Midbrain (tissue), 1 donor: ENCODE measurements around the gene NKIRAS2.
"Not testable (repeated sequence)": the region's sequence is repeated elsewhere in the genome, so short reads cannot be mapped to it uniquely, and the experiment has no call there.

ENCODE experiments used
- DNase-seq: peaks from one replicate; lab custom pipeline; 2025; lab: John Stamatoyannopoulos, UW

Gene NKIRAS2

DNA sequence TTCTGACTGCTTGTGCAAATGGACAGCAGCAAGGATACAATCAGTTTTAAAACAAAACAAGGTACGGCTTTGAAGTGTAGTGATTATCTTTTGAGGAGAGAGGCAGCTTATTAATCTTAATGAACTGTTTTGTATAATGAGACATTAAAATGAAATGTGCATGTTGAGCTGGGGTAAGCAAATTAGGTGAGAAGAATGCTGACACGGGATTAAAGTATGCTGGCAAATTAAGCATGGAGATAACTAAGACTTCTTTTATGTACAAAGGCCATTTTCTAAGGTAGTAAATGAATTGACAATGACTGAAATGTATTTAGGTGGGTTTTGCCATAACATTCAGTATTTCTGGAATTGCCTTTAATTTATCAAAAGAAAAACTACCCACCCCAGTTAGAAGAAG, 21.4 kb upstream of the NKIRAS2 start:
- no peak for DNase-seq

DNA sequence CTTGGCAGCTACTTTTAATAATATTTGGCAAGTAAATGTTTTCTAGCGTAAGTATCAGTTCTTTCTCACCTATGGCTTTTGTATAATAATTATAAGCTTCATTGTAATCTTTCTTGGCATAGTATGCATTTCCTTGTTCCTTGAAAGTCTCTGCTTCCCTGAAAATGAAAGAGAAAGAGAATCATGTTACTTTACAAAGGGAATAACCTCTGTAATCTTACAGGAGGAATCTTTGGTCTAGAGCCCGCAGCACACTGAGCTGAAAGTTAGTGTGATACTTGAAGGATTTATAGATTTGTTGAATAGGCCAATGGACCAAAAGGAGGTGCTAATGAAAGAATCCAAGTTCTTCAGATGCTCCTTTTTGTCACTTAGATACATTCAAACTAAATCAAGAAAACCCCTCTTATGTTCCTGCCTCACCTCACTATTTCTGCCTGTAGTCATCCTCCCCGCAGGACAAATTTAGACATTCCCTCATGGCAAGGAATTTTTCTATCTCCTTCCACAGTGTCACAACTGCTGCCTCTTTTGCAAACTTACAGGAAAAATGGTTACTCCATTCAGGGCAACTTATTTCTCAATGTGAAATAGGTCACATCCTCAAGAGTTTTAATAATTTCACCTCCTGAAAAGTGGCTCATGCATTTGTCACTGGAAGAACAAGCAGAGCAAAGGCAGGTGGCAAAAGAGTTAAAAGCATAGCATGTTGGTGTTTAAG, 19.3 kb upstream of the NKIRAS2 start:
- DNase-seq: no peak

DNA sequence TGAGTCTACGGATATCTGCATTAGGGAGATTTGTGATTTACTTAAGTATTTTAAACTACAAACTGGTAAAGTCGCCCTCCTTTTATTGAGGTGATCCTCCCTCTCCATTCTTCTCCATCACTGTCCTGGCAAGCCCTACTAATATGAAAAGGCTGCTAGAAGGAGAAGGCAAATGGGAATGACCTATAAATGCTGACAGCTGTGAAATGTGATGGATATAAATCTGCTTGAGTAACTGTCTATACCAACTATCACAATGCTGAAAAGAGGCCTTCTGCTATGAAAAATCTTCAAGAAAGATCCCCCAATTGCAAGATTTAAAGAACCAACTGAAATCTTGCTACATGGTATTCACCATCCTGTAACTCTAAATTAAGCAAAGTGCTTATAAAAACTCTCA, 18.2 kb upstream of the NKIRAS2 start:
- no peak for DNase-seq

DNA sequence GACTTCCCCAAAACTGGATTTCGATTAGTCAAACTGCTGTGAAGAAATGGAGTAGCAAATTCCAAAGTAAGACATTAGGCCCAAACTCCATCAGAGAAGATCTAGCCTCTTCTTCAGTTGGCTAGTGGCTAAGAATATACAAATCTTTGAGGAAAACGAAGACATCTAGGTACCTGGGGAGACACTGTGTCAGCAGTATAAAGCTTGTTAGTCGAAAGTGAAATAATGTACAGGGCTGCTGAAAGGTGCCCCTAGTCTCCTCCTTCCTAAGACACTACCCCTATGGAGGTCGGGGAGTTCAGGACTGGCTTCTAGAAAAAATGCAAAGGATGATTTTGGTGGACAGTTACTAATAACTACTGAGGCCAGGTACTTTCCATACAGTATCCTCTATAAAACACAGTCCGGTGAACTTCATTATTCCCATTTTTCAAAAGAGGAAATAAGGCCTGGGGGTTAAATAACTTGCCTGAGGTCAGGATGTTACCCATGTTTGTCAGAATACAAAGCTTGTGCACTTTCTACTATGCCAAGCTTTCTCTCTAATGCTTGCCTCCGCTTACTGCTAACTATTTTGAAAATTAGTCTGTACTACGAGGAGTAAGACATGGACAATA, 17.6 kb upstream of the NKIRAS2 start:
- DNase-seq: no peak

DNA sequence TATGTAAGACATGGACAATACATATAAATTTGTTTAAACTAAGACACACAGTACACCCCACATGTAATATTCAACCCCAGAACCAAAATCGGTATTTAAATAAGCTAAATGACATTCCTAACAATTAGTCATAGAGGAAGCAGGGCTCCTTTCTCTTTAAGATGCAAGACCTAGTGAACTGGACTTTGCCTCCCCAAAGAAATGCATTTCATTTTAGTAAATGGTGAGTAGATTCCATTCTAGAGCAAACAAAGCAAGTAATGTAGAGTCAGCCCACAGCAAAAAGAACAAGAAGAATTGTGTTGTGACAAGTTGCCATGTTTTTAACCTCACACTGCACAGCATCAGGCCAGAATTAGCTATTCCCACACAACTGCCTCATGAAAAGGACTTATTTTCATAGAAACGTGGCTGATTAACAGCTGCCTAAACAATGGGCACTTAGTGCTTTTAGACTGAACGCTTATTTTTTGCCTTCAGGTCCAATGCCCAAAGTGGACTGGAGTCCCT, 17.0 kb upstream of the NKIRAS2 start:
- peak; percentile 38 for DNase-seq

DNA sequence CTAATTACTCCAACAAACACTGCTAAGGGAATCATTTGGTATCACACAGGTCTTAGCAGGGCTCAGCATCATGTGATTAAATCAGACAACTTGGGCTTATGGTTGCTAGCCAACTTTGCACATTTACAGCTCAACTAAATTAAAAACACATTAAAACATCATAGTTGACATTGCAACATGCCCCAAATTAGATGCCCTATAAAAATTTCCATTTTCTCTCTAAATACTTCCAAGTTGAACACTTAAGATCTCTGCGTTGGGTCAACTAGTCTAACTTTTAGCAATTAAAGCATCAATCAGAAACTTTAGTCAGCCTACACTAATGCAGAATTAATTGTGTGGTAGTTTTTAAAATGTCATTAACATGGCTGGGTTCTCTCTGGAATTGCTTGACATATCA, 14.7 kb upstream of the NKIRAS2 start:
- no peak for DNase-seq

DNA sequence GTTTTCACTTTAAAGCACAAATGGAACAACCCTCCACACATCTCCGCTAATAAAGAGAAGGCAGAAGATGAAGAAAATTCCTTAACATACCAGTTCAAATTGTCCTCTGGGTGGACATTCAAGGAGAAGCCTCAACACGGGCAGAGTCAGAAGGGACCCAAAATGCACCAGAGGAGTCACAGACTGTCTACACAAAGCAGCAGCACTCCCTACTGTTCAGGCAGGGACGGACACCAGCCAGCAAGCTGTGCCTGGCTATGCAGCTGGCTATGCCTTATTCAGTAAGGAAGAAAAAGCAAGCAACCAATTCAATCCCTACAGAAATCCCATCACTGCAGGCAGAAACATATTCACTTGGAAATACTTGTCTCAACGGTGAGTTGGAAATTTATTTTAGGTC, 10.7 kb upstream of the NKIRAS2 start:
- DNase-seq: peak; percentile 81

DNA sequence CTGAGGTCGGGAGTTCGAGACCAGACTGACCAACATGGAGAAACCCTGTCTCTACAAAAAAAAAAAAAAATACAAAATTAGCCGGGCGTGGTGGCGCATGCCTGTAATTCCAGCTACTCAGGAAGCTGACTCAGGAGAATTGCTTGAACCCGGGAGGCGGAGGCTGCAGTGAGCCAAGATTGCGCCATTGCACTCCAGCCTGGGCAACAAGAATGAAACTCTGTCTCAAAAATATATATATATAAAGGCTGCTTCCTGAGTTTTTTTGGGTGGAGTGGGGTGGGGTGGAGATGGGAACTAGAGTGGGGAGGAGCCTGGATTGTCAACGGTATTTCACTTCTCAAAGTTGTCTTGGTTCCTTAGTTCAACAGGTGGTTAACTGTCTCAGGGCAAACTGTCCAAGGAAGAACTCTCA, 9.6 kb upstream of the NKIRAS2 start:
- not testable (repeated sequence) for DNase-seq

DNA sequence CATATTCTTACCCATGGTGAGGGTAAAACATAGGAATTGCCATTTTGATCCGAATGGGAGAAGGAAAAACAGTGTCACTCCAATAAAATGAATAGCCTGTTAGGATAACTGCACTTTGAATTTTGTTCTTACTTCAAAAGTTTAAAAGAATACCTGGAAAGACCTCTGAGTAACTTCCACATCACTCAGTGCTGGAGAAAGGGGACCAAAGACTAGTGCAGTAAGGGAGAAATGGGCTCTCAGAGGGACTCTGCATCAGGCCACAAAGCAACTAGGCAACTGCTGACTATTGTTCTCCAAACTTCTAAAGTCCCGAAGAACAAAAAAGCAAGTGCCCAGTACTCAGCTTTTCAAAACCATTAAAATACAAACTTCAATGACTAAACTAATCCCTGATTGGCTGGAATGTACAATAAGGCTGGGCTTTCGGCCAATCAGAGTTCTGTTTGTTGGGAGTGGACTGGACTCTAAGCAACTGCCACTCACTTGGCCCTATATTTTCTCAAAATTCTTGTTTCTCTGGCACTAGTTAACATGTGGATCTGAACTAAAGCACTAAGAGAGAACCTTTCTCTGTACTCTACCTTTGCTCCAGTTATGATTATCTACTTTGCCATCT, 8.9 kb upstream of the NKIRAS2 start:
- no peak for DNase-seq

DNA sequence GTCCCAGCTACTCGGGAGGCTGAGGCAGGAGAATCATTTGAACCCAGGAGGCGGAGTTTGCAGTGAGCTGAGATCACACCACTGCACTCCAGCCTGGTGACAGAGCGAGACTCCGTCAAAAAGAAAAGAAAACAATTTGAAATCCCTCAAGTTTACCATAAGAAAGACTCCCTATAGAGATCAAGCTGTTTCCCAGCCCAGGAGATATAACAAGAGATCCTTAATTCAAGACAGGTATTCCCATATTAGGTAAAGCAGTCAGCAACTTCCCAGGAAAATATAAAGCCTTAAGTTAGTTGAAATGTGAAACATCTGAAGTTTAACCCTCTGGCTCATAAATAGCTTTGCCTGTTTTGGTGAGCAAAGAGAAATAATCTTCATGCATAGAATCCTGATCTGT, 7.5 kb upstream of the NKIRAS2 start:
- DNase-seq: not testable (repeated sequence)

DNA sequence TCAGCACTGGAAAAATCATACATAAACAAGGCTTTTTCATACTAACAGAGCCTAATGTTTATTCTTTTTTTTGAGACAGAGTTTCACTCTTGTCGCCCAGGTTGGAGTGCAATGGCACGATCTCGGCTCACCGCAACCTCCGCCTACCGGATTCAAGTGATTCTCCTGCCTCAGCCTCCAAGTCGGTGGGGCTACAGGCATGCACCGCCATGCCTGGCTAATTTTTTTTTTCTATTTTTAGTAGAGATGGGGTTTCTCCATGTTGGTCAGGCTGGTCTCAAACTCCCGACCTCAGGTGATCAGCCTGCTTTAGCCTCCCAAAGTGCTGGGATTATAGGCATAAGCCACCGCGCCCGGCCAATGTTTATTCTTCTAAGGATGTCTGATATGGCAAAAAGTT, 6.2 kb upstream of the NKIRAS2 start:
- DNase-seq: not testable (repeated sequence)

DNA sequence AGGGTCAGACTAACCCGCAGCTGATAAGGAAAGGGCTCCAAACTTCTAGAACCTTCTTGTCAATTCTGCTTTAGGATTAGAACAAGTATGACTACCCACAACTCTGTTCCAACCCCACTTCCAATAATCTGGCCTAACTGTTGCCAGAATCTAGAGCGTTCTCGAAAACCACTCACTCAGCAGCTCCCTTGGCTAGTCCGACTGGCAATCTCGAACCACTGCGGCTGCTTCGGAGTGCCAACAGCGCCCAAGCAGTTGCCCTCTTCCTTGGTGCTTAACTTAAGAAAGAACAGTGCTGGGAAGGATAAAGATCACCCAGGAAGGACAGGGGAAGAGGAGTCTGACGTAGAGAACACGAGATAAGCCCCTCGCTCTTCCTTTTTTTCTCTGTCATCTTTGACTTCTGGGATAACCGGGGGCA, 3.5 kb upstream of the NKIRAS2 start:
- no peak for DNase-seq

DNA sequence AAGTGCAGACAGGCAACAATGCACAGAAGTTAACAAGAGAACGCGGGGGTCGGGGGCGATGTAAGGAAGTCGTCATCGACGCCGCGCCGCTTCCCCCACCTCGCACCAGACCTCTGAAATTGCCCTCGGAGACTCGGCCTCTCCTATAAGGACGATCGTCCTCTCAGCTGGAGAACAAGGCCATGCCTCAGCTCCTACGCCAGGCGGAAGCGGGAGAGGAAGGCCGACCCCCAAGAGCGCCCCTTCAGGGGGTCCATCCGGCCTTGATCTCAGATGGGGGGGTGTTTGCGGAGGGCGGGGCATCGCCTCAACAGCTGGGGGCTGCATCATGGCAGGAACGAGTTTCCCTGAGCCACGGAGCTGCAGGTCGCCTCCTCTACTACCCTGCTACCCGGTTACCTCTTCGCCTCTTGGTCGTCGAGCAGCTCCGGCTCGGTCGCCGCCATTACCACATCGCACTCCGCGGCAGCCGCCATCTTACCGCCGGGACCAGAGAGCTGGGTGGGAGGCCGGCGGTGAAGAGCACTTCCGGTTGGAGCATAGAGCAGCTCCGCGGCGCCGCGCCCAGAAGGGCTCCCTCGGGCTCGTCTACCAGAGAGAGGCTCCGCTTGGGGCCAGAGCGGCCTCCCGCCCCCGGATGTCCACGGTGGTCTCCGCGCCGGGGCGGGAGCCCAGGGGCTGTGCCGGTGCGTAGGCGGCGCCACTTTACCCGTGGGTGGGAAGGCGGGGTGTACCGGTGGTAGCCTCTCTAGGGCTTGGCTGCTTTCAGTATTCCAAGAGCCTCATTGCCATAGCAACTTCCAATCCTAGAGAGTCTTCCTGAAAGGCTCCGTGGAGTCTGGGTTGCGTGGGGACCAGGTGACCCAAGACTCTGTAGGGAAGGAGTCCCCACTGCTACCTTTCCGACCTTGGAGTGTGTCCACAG, 2.7 kb upstream of the NKIRAS2 start, which contains the start of gene DNAJC7:
TSS of gene DNAJC7 (minus strand) at position 499 of the 925 bp plus-strand sequence. CDS start at position 476, 23 bp downstream.
- peak; percentile 91 for DNase-seq

DNA sequence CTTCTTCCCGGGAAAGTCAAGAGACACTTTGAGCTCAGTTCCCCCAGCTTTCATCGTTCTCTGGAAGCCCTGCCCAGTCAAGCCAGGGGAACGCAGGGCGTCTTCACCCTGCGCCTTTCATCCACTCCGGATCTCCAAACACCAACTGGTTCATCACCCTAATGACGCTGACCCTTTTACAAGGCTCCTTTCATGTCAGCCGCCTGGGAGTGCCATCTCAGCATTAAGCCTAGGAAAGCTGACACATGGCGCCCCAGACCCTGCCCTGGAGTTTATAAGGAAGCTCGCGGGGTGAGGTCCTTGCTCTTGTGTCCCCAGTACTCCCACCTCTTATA, 2.1 kb upstream of the NKIRAS2 start:
- no peak for DNase-seq

DNA sequence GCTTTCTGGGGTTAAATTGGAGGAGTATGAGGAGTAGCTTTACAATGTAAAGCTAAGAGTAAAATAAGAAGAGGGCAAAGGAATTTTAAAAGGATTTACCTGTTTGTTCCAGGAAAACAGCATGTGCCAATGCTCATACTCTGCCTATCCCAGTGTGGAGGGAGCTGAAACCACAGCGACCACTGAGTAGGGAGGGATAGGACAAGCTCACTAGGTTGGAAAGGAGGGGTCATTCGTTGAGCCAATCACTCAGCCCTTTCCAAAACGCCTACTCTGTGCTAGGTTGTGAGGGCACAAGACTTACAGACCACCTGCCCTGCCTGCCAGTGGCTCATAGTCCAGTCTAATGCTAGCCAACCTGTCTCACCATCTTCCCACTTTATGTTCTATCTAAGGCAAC, 1.6 kb upstream of the NKIRAS2 start:
- no peak for DNase-seq

DNA sequence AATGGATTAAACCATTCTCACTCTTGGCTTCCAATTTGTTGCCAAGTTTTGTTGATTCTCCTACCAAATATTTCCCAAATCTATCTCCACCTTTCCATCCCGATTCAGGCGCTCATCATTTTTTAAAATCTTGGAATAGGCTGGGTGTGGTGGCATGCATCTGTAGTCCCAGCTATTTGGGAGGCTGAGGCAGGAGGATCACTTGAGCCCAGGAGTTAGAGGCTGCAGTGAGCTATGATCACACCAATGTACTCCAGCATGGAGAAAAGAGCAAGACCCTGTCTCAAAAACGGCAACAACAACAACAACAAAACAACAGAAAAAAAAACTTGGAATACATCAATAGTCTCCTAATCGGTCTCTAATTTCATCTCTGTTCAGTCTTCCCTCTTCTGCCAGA, 902 bp upstream of the NKIRAS2 start:
- DNase-seq: no peak

DNA sequence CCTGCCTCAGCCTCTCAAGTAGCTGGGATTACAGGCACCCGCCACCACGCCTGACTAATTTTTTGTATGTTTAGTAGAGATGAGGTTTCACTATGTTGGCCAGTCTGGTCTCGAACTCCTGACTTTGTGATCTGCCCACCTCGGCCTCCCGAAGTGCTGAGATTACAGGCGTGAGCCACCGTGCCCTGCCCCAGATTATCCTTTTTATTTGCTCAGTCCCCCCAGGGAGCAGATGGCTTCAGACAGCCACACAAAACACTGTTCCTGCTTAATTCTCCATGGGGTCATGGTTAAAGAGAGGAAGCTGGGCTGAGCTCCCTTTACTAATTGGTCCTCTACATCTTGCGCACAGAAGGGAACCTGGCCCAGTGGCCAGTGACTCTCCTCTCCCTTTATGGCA, 955 bp downstream of the NKIRAS2 start:
- not testable (repeated sequence) for DNase-seq

DNA sequence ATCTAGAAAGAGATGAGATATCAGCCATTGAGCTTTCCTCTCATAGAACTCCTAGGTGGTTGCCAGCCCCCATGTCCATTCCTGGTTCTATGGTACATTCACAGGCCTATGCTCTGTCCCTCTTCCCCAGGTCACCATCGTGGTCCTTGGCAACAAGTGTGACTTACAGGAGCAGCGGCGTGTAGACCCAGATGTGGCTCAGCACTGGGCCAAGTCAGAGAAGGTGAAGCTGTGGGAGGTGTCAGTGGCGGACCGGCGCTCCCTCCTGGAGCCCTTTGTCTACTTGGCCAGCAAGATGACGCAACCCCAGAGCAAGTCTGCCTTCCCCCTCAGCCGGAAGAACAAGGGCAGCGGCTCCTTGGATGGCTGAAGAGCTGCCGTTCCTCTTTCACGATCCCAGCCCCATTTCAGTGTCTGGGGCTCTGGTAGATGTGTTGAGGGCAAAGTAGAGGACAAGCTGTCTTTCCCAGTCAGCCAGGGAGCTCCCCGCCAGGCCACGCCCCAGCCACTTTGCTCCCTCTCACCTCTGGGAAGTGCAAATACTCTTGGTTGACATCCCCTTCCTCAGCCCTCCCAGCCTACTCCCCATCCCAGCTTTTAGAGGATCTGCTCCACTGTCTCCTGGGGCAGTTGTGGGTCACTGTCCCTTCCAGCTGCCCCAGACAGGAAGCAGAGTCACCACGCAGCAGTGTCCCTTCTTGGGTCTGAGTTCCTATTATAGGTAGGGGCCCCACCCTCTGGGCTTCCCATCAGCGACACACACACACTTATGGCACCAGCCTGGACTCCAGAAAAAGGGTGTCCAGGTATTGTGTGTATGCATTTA, 3.8 kb downstream of the NKIRAS2 start:
- peak; percentile 8 for DNase-seq

DNA sequence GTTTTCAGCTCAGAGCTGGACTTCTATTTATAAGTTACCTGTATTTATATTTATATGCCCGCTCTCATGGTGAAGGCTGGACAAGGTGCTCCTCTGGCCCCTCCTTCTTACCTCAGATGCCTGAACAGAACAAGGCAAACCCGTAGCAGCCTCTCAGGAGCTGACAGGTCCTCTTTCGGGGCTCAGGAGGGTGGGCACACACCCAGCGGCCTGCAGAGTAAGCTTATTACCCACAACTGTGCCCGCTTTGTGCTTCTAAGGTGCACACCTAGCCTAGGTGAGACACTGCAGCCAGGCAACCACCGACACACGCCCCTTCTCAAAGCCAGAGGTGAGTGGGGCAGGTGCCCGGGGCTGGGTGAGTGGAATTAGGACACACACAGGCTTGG, 5.3 kb downstream of the NKIRAS2 start:
- no peak for DNase-seq

DNA sequence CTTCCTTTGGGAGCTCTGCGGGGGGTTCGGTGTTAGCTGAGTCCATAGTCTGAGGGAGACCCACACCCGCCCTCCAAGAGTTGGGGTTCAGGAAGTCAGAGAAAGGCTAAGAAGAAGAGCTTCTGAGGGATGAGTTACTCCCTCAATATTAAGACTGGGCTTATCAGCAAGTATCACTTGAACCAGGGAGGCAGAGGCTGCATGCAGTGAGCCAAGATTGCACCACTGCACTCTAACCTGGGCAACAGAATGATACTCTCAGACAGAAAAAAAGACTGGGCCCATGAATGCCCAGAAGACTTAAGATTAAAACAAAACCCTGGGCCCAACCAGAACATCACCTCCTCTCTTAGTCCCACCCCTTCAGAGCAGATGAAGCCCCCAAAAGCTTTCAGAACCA, 6.0 kb downstream of the NKIRAS2 start:
- DNase-seq: no peak
